HepG2 (cell line): Measurements from ENCODE around the gene UTP25.
"Not testable (repeated sequence)": the region's sequence is repeated elsewhere in the genome, so short reads cannot be mapped to it uniquely, and the experiment has no call there.

Experiments
- ARNTL ChIP-seq: sonication (generic); formaldehyde crosslinking; IDR thresholded peaks from 2 replicates; pipeline ENCODE4 v1.4.0; 2020; ENCODE audit warnings: mild to moderate bottlenecking, missing genetic modification reagents
- CHD2 ChIP-seq: IDR thresholded peaks from 2 replicates; pipeline ENCODE4 v1.6.1; 2011; ENCODE audit warnings: low read depth, low read length, improper control_type of control experiment
- MTA3 ChIP-seq: sonication (generic); formaldehyde crosslinking; IDR thresholded peaks from 2 replicates; pipeline ENCODE4 v1.4.0; 2020; ENCODE audit warnings: missing genetic modification reagents
- RFX1 ChIP-seq: fragments of 450-650 bp; IDR thresholded peaks from 2 replicates; pipeline ENCODE4 v1.6.1; 2017
- ZBTB43 ChIP-seq: sonication (generic); formaldehyde crosslinking; conservative IDR thresholded peaks from 2 replicates; pipeline ENCODE4 v1.4.0; 2020; ENCODE audit warnings: missing genetic modification reagents
- ZNF121 ChIP-seq: sonication (generic); formaldehyde crosslinking; IDR thresholded peaks from 2 replicates; pipeline ENCODE4 v1.5.0; 2020; ENCODE audit warnings: mild to moderate bottlenecking, missing genetic modification reagents
- ZNF616 ChIP-seq: sonication (generic); formaldehyde crosslinking; IDR thresholded peaks from 2 replicates; pipeline ENCODE4 v1.5.0; 2020; ENCODE audit warnings: low read depth, mild to moderate bottlenecking, missing genetic modification reagents
- TF ChIP-seq, protein P1 (sequence below): sonication (generic); formaldehyde crosslinking; IDR thresholded peaks from 2 replicates; pipeline ENCODE4 v1.5.1; 2020; ENCODE audit warnings: mild to moderate bottlenecking, missing genetic modification reagents, borderline replicate concordance
- TF ChIP-seq, protein P2 (sequence below): sonication (generic); formaldehyde crosslinking; IDR thresholded peaks from 2 replicates; pipeline ENCODE4 v1.8.1; 2023; ENCODE audit warnings: mild to moderate bottlenecking, missing genetic modification reagents, borderline replicate concordance

DNA sequence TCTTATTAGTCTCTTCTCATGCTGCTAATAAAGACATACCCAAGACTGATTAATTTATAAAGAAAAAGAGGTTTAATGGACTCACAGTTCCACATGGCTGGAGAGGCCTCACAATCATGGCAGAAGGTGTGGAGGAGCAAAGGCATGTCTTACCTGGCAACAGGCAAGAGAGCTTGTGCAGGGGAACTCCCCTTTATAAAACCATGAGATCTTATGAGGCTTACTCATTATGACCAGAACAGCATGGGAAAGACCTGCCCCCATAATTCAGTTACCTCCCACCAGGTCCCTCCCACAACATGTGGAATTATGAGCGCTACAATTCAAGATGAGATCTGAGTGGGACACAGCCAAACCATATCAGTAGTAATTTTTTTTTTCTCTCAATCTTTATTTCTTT, 77.0 kb downstream of the UTP25 start:
- not testable (repeated sequence) for TF ChIP-seq CHD2; ZBTB43 (CRISPR knock-in tag); MTA3 (CRISPR knock-in tag); ARNTL (CRISPR knock-in tag); RFX1; ZNF121 (CRISPR knock-in tag); ZNF616 (CRISPR knock-in tag)
- TF ChIP-seq, protein P1, sequence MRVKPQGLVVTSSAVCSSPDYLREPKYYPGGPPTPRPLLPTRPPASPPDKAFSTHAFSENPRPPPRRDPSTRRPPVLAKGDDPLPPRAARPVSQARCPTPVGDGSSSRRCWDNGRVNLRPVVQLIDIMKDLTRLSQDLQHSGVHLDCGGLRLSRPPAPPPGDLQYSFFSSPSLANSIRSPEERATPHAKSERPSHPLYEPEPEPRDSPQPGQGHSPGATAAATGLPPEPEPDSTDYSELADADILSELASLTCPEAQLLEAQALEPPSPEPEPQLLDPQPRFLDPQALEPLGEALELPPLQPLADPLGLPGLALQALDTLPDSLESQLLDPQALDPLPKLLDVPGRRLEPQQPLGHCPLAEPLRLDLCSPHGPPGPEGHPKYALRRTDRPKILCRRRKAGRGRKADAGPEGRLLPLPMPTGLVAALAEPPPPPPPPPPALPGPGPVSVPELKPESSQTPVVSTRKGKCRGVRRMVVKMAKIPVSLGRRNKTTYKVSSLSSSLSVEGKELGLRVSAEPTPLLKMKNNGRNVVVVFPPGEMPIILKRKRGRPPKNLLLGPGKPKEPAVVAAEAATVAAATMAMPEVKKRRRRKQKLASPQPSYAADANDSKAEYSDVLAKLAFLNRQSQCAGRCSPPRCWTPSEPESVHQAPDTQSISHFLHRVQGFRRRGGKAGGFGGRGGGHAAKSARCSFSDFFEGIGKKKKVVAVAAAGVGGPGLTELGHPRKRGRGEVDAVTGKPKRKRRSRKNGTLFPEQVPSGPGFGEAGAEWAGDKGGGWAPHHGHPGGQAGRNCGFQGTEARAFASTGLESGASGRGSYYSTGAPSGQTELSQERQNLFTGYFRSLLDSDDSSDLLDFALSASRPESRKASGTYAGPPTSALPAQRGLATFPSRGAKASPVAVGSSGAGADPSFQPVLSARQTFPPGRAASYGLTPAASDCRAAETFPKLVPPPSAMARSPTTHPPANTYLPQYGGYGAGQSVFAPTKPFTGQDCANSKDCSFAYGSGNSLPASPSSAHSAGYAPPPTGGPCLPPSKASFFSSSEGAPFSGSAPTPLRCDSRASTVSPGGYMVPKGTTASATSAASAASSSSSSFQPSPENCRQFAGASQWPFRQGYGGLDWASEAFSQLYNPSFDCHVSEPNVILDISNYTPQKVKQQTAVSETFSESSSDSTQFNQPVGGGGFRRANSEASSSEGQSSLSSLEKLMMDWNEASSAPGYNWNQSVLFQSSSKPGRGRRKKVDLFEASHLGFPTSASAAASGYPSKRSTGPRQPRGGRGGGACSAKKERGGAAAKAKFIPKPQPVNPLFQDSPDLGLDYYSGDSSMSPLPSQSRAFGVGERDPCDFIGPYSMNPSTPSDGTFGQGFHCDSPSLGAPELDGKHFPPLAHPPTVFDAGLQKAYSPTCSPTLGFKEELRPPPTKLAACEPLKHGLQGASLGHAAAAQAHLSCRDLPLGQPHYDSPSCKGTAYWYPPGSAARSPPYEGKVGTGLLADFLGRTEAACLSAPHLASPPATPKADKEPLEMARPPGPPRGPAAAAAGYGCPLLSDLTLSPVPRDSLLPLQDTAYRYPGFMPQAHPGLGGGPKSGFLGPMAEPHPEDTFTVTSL = not testable (repeated sequence)
- TF ChIP-seq, protein P2, sequence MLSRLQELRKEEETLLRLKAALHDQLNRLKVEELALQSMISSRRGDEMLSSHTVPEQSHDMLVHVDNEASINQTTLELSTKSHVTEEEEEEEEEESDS (CRISPR knock-in tag) = not testable (repeated sequence)
